Natural killer cell (primary cell): ENCODE results near the gene SH3PXD2B. TPM values are rescaled to one million over a fixed set of nuclear protein-coding genes. Genes with fewer than 3 reads are reported as not detected.

Source experiments
- ATAC-seq, 3 donors: fragments of 150-1000 bp in 2 of 3; fragments of 200-7000 bp in 1 of 3; cut with Tn5 transposase; 1 replicate in 1 of 3; 2 replicates in 2 of 3; pipeline ENCODE4 v1.10.0; 2021; ENCODE audit warnings: mild to moderate bottlenecking in 2 of 3, moderate library complexity in 2 of 3
- DNase-seq, 2 donors: peaks; one replicate each; pipeline versions ENCODE4 v3.0.0 to v3.0.0-alpha.2; 2013 to 2021; ENCODE audit warnings: mixed read lengths in 1 of 2
- H3K27ac ChIP-seq: one replicate; pipeline ENCODE4 v1.5.1; 2013; ENCODE audit warnings: mild to moderate bottlenecking, low read length
- H3K27me3 ChIP-seq: one replicate; pipeline ENCODE4 v1.6.1; 2013; ENCODE audit warnings: low read length; ENCODE audit not compliant: control insufficient read depth, insufficient read depth
- H3K36me3 ChIP-seq: one replicate; pipeline ENCODE4 v1.6.1; 2013; ENCODE audit warnings: low read length; ENCODE audit not compliant: control insufficient read depth, insufficient read depth
- H3K4me1 ChIP-seq: one replicate; pipeline ENCODE4 v1.6.1; 2013; ENCODE audit warnings: low read length; ENCODE audit not compliant: control insufficient read depth, insufficient read depth
- H3K4me3 ChIP-seq: one replicate; pipeline ENCODE4 v1.5.1; 2013; ENCODE audit warnings: low read length
- H3K9me3 ChIP-seq: one replicate; pipeline ENCODE4 v1.6.1; 2013; ENCODE audit warnings: low read length; ENCODE audit not compliant: control insufficient read depth, insufficient read depth
- H3K27ac Mint-ChIP-seq, 2 donors: one replicate each; pipeline ENCODE4 v1.8.0; 2022; ENCODE audit warnings: mild to moderate bottlenecking in 2 of 2, mixed read lengths in 2 of 2, moderate library complexity in 1 of 2
- H3K27me3 Mint-ChIP-seq, 2 donors: one replicate each; pipeline ENCODE4 v1.8.0; 2022; ENCODE audit warnings: low read depth in 2 of 2, mixed read lengths in 2 of 2
- H3K36me3 Mint-ChIP-seq: one replicate; pipeline ENCODE4 v1.8.0; 2022; ENCODE audit warnings: mixed read lengths
- H3K4me1 Mint-ChIP-seq, 2 donors: one replicate each; pipeline ENCODE4 v1.8.0; 2022; ENCODE audit warnings: mixed read lengths in 2 of 2
- H3K4me3 Mint-ChIP-seq: one replicate; pipeline ENCODE4 v1.8.0; 2022; ENCODE audit warnings: mild to moderate bottlenecking, moderate library complexity, mixed read lengths
- H3K9me3 Mint-ChIP-seq, 2 donors: one replicate each; pipeline ENCODE4 v1.8.0; 2022; ENCODE audit warnings: mixed read lengths in 2 of 2
- WGBS: methylation state at CpG from one replicate; pipeline ENCODE4 v1.1.7; 2013; ENCODE audit warnings: missing lambda C conversion rate; ENCODE audit not compliant: insufficient coverage; 5-methylcytosine and 5-hydroxymethylcytosine counted together
- intact Hi-C: fragments of 100-400 bp; cut with micrococcal nuclease; formaldehyde crosslinking; loops from one replicate; pipeline ENCODE4 v1.14.2; 2022
- total RNA-seq, 4 donors: library from RNA; stranded (reverse); fragments of 120-200 nt in 1 of 4; gene quantifications; one replicate each; pipeline versions ENCODE4 v1.2.3 to v1.2.4, GENCODE V29; 2013 to 2022
- TF ChIP-seq, protein P1 (sequence below): fragments of 200-600 bp; IDR thresholded peaks from one replicate; pipeline ENCODE4 v1.8.0; 2022; ENCODE audit warnings: antibody characterized with exemption

Gene SH3PXD2B
- total RNA-seq, 3 donors from 2014 or later (not counting 1 experiment from before 2014, with no cell fraction given): 0.25 to 0.35 TPM; not detected in 1

DNA sequence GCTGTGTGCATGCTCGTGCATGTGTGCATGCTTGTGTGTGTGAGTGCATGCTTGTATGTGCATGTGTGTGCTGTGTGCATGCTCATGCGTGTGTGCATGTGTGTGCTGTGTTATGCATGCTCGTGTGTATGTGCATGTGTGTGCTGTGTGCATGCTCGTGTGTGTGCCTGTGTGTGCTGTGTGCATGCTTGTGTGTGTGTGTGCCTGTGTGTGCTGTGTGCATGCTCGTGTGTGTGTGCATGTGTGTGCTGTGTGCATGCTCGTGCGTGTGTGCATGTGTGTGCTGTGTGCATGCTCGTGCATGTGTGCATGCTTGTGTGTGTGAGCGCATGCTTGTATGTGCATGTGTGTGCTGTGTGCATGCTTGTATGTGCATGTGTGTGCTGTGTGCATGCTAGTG, 30.3 kb upstream of the SH3PXD2B start:
- Mint-ChIP-seq H3K27me3 (peaks cover 0 to 9% of the 10 kb centered on the region in 2 donors), H3K36me3 (no peaks in the 10 kb centered on the region), H3K9me3 (no peaks in the 10 kb centered on the region), H3K4me1 (no peaks in the 10 kb centered on the region), H3K4me3 (no peak overlapping the region), H3K27ac (no peak overlapping the region)
- H3K4me1 ChIP-seq: no peaks in the 10 kb centered on the region
- WGBS: 83% methylated on average over 9 of the region's 9 CpGs
- TF ChIP-seq, protein P1, sequence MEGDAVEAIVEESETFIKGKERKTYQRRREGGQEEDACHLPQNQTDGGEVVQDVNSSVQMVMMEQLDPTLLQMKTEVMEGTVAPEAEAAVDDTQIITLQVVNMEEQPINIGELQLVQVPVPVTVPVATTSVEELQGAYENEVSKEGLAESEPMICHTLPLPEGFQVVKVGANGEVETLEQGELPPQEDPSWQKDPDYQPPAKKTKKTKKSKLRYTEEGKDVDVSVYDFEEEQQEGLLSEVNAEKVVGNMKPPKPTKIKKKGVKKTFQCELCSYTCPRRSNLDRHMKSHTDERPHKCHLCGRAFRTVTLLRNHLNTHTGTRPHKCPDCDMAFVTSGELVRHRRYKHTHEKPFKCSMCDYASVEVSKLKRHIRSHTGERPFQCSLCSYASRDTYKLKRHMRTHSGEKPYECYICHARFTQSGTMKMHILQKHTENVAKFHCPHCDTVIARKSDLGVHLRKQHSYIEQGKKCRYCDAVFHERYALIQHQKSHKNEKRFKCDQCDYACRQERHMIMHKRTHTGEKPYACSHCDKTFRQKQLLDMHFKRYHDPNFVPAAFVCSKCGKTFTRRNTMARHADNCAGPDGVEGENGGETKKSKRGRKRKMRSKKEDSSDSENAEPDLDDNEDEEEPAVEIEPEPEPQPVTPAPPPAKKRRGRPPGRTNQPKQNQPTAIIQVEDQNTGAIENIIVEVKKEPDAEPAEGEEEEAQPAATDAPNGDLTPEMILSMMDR: no peak
- H3K36me3 ChIP-seq: no peaks in the 10 kb centered on the region
- H3K9me3 ChIP-seq: no peaks in the 10 kb centered on the region
- ATAC-seq: no peak
- DNase-seq: no peak
- no peak overlapping the region for H3K4me3 ChIP-seq
- no peak overlapping the region for H3K27ac ChIP-seq
- no peaks in the 10 kb centered on the region for H3K27me3 ChIP-seq
- intact Hi-C loops: no loop called here

DNA sequence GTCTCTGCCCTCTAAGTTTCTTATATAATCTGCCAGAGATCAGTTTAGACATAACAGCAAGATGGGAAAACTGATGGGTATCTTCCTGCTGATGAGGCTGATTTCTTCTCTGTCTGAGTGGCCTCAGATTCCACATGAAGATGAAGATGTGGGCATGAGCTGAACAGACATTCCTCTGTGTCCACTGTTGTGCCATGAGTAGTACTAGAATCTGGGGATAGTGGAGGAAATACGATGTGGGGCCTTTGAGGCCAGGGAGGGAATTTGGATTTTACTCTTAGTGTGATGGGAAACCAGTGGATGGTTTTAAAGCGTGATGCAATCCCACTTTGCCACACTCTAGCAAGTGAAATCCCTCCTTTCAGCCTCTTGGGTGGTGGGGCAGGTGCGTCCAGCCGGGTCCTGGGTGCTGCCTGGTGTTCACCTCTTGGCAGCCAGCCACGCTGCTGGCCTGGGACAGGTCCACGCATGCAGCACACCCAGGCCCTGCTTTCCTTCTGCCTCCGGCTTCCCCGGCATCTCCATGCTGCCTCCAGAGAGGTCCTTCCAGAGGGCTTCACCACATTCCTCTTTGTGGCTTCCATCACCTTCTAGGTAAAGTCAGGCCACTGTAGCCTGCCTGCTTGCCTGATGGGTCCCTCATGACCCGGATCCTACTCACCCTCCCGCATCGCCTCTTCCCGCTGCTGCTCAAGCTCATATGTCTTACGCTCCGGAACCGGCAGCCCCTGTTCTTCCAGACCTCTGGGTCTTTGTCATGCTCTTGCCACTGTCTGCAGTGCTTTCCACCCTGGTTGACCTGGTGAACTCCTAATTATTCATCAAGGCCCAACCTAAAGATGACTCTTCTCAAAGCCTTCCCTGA, 28.1 kb upstream of the SH3PXD2B start:
- Histone ChIP-seq H3K9me3 (no peaks in the 10 kb centered on the region), H3K27me3 (no peaks in the 10 kb centered on the region), H3K4me3 (no peak overlapping the region), H3K27ac (no peak overlapping the region), H3K4me1 (no peaks in the 10 kb centered on the region), H3K36me3 (no peaks in the 10 kb centered on the region)
- H3K27me3 Mint-ChIP-seq: peaks cover 0 to 7% of the 10 kb centered on the region in 2 donors
- no peak overlapping the region for H3K4me3 Mint-ChIP-seq
- H3K27ac Mint-ChIP-seq: no peak overlapping the region
- H3K9me3 Mint-ChIP-seq: no peaks in the 10 kb centered on the region
- no peaks in the 10 kb centered on the region for H3K4me1 Mint-ChIP-seq
- WGBS: 83% methylated on average over 15 of the region's 15 CpGs
- intact Hi-C loops: no loop called here
- ATAC-seq: no peak
- TF ChIP-seq, protein P1: no peak
- no peak for DNase-seq
- H3K36me3 Mint-ChIP-seq: no peaks in the 10 kb centered on the region

DNA sequence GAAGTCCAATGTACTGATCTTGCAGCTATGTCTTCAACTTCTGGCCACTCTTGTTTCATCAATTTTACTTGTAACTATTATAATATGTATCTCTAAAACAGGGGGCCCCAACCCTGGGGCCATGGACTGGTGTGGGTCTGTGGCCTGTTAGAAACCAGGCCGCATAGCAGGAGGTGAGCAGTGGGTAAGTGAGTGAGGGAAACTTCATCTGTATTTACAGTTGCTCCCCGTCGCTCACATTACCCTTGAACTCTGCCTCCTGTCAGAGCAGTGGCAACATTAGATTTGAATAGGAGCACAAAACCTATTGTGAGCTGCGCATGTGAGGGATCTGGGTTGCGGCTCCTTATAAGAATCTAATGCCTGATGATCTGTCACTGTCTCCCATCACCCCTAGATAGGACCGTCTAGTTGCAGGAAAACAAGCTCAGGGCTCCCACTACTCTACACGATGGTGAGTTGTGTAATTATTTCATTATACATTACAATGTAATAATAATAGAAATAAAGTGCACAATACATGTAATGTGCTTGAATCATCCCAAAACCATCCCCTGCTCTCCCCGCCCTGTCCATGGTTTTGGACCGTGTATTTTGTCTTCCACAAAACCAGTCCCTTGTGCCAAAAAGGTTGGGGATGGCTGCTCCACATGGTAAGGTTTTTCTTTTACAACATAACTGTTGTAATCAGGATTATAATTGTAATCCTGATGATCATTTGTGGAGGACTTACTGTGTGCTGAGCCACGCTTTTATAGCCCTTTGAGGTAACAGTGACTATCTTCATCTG, 26.9 kb upstream of the SH3PXD2B start:
- intact Hi-C loops: no loop called here
- no peaks in the 10 kb centered on the region for H3K36me3 Mint-ChIP-seq
- Histone ChIP-seq H3K4me1 (no peaks in the 10 kb centered on the region), H3K27me3 (no peaks in the 10 kb centered on the region), H3K9me3 (no peaks in the 10 kb centered on the region), H3K27ac (no peak overlapping the region), H3K4me3 (no peak overlapping the region), H3K36me3 (no peaks in the 10 kb centered on the region)
- 88% methylated on average over 7 of the region's 10 CpGs for WGBS
- H3K9me3 Mint-ChIP-seq: no peaks in the 10 kb centered on the region
- no peak overlapping the region for H3K4me3 Mint-ChIP-seq
- TF ChIP-seq, protein P1: no peak
- no peaks in the 10 kb centered on the region for H3K4me1 Mint-ChIP-seq
- ATAC-seq: no peak
- H3K27ac Mint-ChIP-seq: no peak overlapping the region
- no peak for DNase-seq
- peaks cover 0 to 7% of the 10 kb centered on the region in 2 donors for H3K27me3 Mint-ChIP-seq
